Esophagus muscularis mucosa (tissue), 4 donors: ENCODE measurements around the gene UBAC2. TPM values are rescaled to one million over a fixed set of nuclear protein-coding genes. Genes with fewer than 3 reads are reported as not detected.

Experiments used
- DNase-seq: peaks from one replicate; pipeline ENCODE4 v3.0.0-alpha.2; 2017; ENCODE audit errors: extremely low spot score
- H3K27ac ChIP-seq, 4 donors: fragments of 200-600 bp; sonication (generic); replicated peaks in 1 of 4; 1 replicate in 3 of 4; 2 replicates in 1 of 4; pipeline ENCODE4 v1.5.1; 2016 to 2019; ENCODE audit warnings: mild to moderate bottlenecking in 1 of 4
- H3K27me3 ChIP-seq, 4 donors: fragments of 200-600 bp; sonication (generic); one replicate each; pipeline versions ENCODE4 v1.5.1 to v1.6.0; 2016 to 2019
- H3K36me3 ChIP-seq, 4 donors: fragments of 200-600 bp; sonication (generic); one replicate each; pipeline ENCODE4 v1.5.1; 2016 to 2019
- H3K4me1 ChIP-seq, 4 donors: fragments of 200-600 bp; sonication (generic); one replicate each; pipeline ENCODE4 v1.5.1; 2016 to 2019
- H3K4me3 ChIP-seq, 4 donors: fragments of 200-600 bp; sonication (generic); 1 replicate in 2 of 4; 2 replicates in 2 of 4; pipeline ENCODE4 v1.5.1; 2016 to 2019; ENCODE audit warnings: mild to moderate bottlenecking in 4 of 4, moderate library complexity in 1 of 4
- H3K9me3 ChIP-seq, 4 donors: fragments of 200-600 bp; sonication (generic); 1 replicate in 3 of 4; 2 replicates in 1 of 4; pipeline ENCODE4 v1.5.1; 2016 to 2019
- CTCF ChIP-seq, 3 experiments: fragments of 200-600 bp in 2 of 3; fragments of 450-650 bp in 1 of 3; sonication (generic) in 2 of 3; IDR thresholded peaks; one replicate each; pipeline ENCODE4 v1.5.1; 2017 to 2019; ENCODE audit warnings: antibody characterized with exemption in 3 of 3, mild to moderate bottlenecking in 2 of 3, moderate library complexity in 1 of 3
- EP300 ChIP-seq: sonication (generic); formaldehyde crosslinking; IDR thresholded peaks from one replicate; pipeline ENCODE4 v1.6.1; 2017; ENCODE audit warnings: antibody characterized with exemption
- POLR2A ChIP-seq: fragments of 450-650 bp; IDR thresholded peaks from one replicate; pipeline ENCODE4 v1.6.1; 2017; ENCODE audit warnings: antibody characterized with exemption, moderate library complexity, mild to moderate bottlenecking, low read depth
- POLR2AphosphoS5 ChIP-seq, 2 donors: sonication (generic); formaldehyde crosslinking; IDR thresholded peaks; one replicate each; pipeline ENCODE4 v1.6.1; 2017; ENCODE audit warnings: antibody characterized with exemption in 2 of 2
- WGBS: methylation state at CpG from one replicate; pipeline ENCODE4 v1.1.5; 2018; 5-methylcytosine and 5-hydroxymethylcytosine counted together
- intact Hi-C: fragments of 100-400 bp; cut with DNase I; formaldehyde crosslinking; loops from one replicate; pipeline ENCODE4 v1.15.1; 2023
- total RNA-seq, 4 donors: library from RNA; depleted of rRNA; stranded (reverse); fragments of >200 nt; gene quantifications; one replicate each; pipeline versions ENCODE4 v1.1.0 to v1.2.1, GENCODE V29; 2016

Gene UBAC2
- total RNA-seq, 4 donors from 2014 or later: 42.6 to 62.1 (median 50.9) TPM

DNA sequence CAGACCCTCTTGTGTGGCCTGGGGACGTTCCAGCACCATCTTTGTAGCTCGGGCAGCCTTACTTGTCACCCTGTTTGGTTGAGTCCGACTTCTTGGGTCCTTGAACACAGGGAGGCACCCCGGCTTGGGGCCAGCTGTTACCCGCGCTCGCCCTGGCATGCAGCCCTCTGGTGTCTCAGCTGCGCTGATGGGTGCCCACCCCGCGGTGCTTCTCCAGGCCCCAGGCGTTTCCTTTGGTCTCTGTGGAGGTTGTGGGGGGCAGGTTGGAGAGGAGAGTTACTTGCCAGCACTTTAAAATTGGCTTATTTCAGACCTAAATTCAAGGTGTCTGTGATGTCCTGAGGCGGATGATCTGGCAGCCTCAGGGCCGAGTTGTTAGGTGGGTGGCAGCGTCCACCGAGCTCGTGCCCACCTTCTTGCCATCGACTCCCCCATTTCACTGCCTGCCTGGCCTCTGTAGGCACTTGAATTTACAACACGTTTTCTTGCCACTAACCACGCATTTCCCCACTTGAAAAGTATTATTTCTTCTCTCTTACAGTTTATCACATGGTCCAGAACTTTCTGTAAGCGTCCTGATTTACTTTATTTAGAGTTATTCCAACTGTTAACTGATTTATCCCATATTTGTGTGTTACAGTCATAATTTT is 16.9 kb downstream of the UBAC2 start:
- peak; percentile 84 for DNase-seq
- WGBS: 73% methylated on average over 19 of the region's 20 CpGs
- no peaks in the 10 kb centered on the region for H3K36me3 ChIP-seq
- no peaks in the 10 kb centered on the region for H3K9me3 ChIP-seq
- intact Hi-C loops: no loop called here
- H3K27ac ChIP-seq: peak overlapping the region in 1 of 4 donors; percentile 20
- TF ChIP-seq CTCF (IDR thresholded peaks at IDR 0.05): no peak
- TF ChIP-seq EP300: no peak
- TF ChIP-seq POLR2A: no peak
- no peak for TF ChIP-seq POLR2AphosphoS5 (IDR thresholded peaks at IDR 0.05)
- peaks cover 29 to 56% (median 50%) of the 10 kb centered on the region in 4 donors for H3K4me1 ChIP-seq
- H3K4me3 ChIP-seq: no peak overlapping the region
- no peaks in the 10 kb centered on the region for H3K27me3 ChIP-seq

DNA sequence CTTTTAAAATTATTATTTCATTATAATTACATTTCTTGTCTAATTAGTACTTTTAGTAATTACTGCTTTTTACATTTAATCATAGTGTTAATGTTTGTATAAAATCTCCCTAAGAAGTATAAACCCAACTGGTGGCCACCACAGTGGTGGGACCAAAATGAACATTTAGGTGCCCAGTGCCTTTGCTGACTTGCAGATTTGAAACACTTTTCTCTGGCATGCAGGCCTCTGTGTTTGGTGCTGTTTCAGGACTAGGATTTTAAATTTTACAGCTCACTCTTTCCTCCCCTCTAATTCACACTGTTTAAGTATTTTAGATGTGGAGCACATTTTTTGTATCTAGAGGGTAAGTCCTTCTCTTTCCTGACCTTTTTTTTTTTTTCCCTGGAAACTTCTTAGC is 17.5 kb downstream of the UBAC2 start:
- peak overlapping the region in 2 of 4 donors; percentile 10 to 30 for H3K27ac ChIP-seq
- no peaks in the 10 kb centered on the region for H3K9me3 ChIP-seq
- no peak for TF ChIP-seq CTCF (IDR thresholded peaks at IDR 0.05)
- no peak for TF ChIP-seq POLR2AphosphoS5 (IDR thresholded peaks at IDR 0.05)
- TF ChIP-seq POLR2A: no peak
- no peak for TF ChIP-seq EP300
- intact Hi-C loops: no loop called here
- peaks cover 29 to 56% (median 50%) of the 10 kb centered on the region in 4 donors for H3K4me1 ChIP-seq
- H3K4me3 ChIP-seq: no peak overlapping the region
- no peaks in the 10 kb centered on the region for H3K27me3 ChIP-seq
- no peak for DNase-seq
- no peaks in the 10 kb centered on the region for H3K36me3 ChIP-seq

DNA sequence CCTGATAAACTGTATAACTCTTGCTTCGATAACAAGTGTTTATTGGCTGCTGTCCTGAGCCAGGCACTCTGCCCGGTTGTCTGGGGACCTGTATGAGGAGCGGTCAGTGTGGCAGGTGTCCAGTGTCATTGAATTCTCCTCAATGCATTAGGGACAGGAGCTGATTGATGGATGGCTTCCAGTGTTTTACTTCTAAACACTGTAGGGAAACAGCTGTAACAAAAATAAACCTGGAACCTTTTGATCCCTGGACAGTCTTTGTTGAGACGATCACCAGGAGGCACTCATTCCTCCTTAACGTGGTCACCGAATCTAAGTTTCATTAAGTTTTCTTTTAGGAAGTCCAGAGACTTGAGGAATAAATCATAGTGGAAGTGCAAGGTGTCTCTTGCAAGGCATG is 17.9 kb downstream of the UBAC2 start:
- Histone ChIP-seq H3K9me3 (no peaks in the 10 kb centered on the region), H3K27ac (peak overlapping the region in 2 of 4 donors; percentile 10 to 30), H3K4me3 (no peak overlapping the region), H3K36me3 (no peaks in the 10 kb centered on the region), H3K27me3 (no peaks in the 10 kb centered on the region), H3K4me1 (peaks cover 29 to 56% (median 52%) of the 10 kb centered on the region in 4 donors)
- no peak for TF ChIP-seq EP300
- peak in 1 of 3 experiments; percentile 7 for TF ChIP-seq CTCF (IDR thresholded peaks at IDR 0.05)
- peak; percentile 55 for DNase-seq
- intact Hi-C loops: no loop called here
- WGBS: 14% methylated on average over 6 of the region's 6 CpGs

GRCh38 chr13:99218969-99219368 is 18.3 kb downstream of the UBAC2 start:
- Histone ChIP-seq H3K4me3 (no peak overlapping the region), H3K27me3 (no peaks in the 10 kb centered on the region), H3K9me3 (no peaks in the 10 kb centered on the region), H3K27ac (peak overlapping the region in 2 of 4 donors; percentile 10 to 30), H3K4me1 (peaks cover 29 to 61% (median 55%) of the 10 kb centered on the region in 4 donors), H3K36me3 (no peaks in the 10 kb centered on the region)
- WGBS: 92% methylated on average over 2 of the region's 2 CpGs
- no peak for TF ChIP-seq EP300
- no peak for TF ChIP-seq POLR2A
- no peak for TF ChIP-seq CTCF (IDR thresholded peaks at IDR 0.05)
- no peak for TF ChIP-seq POLR2AphosphoS5 (IDR thresholded peaks at IDR 0.05)
- DNase-seq: peak; percentile 34
- intact Hi-C loops: no loop called here
